H1 (cell line): Measurements from ENCODE around the gene OR1E2. TPM values are rescaled to one million over a fixed set of nuclear protein-coding genes. Genes with fewer than 3 reads are reported as not detected.

Experiments
- CTCF ChIA-PET: fragments of 300-600 bp; sonication (Branson Sonifier 250); formaldehyde crosslinking; loops from one replicate; lab custom pipeline; 2021; ENCODE audit not compliant: partially characterized antibody; lab: Charles Lee
- POLR2A ChIA-PET: fragments of 300-600 bp; sonication (Branson Sonifier 250); formaldehyde crosslinking; loops from one replicate; lab custom pipeline; 2021; ENCODE audit warnings: inconsistent platforms; ENCODE audit not compliant: partially characterized antibody; lab: Charles Lee
- DNase-seq, 2 experiments: peaks; one replicate each; pipeline versions ENCODE4 v3.0.0 to v3.0.0-alpha.2; 2010 to 2022; ENCODE audit warnings: low spot score in 2 of 2, low read depth in 1 of 2, mixed read lengths in 1 of 2
- FAIRE-seq: peaks from 2 replicates; lab custom pipeline; 2011; peaks lifted over from hg19 to GRCh38; lab: Jason Lieb, UNC
- H2AFZ ChIP-seq: 2 replicates; pipeline ENCODE4 v1.8.1; 2012; ENCODE audit warnings: low read length, inconsistent platforms
- H2AK5ac ChIP-seq: 2 replicates; pipeline ENCODE4 v1.6.1; 2013; ENCODE audit warnings: low read depth, low read length
- H2BK120ac ChIP-seq: replicated peaks from 2 replicates; pipeline ENCODE3; 2013; ENCODE audit warnings: low read depth, low read length, inconsistent platforms
- H2BK12ac ChIP-seq: 2 replicates; pipeline ENCODE4 v1.6.1; 2013; ENCODE audit warnings: low read depth, low read length
- H2BK15ac ChIP-seq: 2 replicates; pipeline ENCODE4 v1.6.1; 2013; ENCODE audit warnings: low read length
- H2BK20ac ChIP-seq: 2 replicates; pipeline ENCODE4 v1.6.1; 2013; ENCODE audit warnings: low read length
- H2BK5ac ChIP-seq: 2 replicates; pipeline ENCODE4 v1.6.1; 2013; ENCODE audit warnings: low read depth, low read length
- H3K14ac ChIP-seq: 2 replicates; pipeline ENCODE4 v1.6.1; 2013; ENCODE audit warnings: inconsistent platforms; ENCODE audit not compliant: insufficient read length
- H3K18ac ChIP-seq: 2 replicates; pipeline ENCODE4 v1.6.1; 2013; ENCODE audit warnings: low read length; ENCODE audit errors: extremely low read depth
- H3K23ac ChIP-seq: 2 replicates; pipeline ENCODE4 v1.6.1; 2013; ENCODE audit warnings: inconsistent platforms; ENCODE audit not compliant: insufficient read length
- H3K23me2 ChIP-seq: 2 replicates; pipeline ENCODE4 v1.6.1; 2013; ENCODE audit warnings: low read depth, low read length
- H3K27ac ChIP-seq: 2 replicates; pipeline ENCODE4 v1.6.1; 2011; ENCODE audit warnings: low read depth, low read length, inconsistent platforms
- H3K27me3 ChIP-seq, 4 experiments: replicated peaks in 1 of 4; 1 replicate in 1 of 4; 2 replicates in 3 of 4; pipeline versions ENCODE4 v1.6.1 to v1.8.1; 2011 to 2013; ENCODE audit warnings: low read length in 3 of 4, mild to moderate bottlenecking in 3 of 4, inconsistent platforms in 2 of 4, mixed read lengths in 2 of 4, moderate library complexity in 1 of 4; ENCODE audit not compliant: control insufficient read depth in 3 of 4, insufficient read depth in 3 of 4; ENCODE audit errors: extremely low read depth in 1 of 4
- H3K36me3 ChIP-seq, 4 experiments: 2 replicates each; pipeline versions ENCODE4 v1.6.1 to v1.8.1; 2011 to 2013; ENCODE audit warnings: mild to moderate bottlenecking in 4 of 4, low read length in 3 of 4, moderate library complexity in 2 of 4, control low read depth in 1 of 4, inconsistent platforms in 1 of 4; ENCODE audit not compliant: insufficient read depth in 4 of 4, control insufficient read depth in 2 of 4
- H3K4ac ChIP-seq: replicated peaks from 2 replicates; pipeline ENCODE3; 2013; ENCODE audit warnings: low read length, low read depth, mixed read lengths, inconsistent platforms; ENCODE audit not compliant: insufficient read length
- H3K4me1 ChIP-seq, 4 experiments: replicated peaks in 1 of 4; 1 replicate in 1 of 4; 2 replicates in 3 of 4; pipeline versions ENCODE4 v1.6.1 to v1.8.1; 2011 to 2013; ENCODE audit warnings: low read length in 3 of 4, inconsistent platforms in 2 of 4, mixed read lengths in 1 of 4; ENCODE audit not compliant: insufficient read depth in 4 of 4, control insufficient read depth in 3 of 4
- H3K4me2 ChIP-seq, 2 experiments: 2 replicates each; pipeline versions ENCODE4 v1.6.1 to v1.8.1; 2011 to 2013; ENCODE audit warnings: low read depth in 2 of 2, low read length in 2 of 2, control low read depth in 1 of 2, inconsistent platforms in 1 of 2, mild to moderate bottlenecking in 1 of 2; ENCODE audit not compliant: insufficient read depth in 1 of 2
- H3K4me3 ChIP-seq, 4 experiments: fragments of 200-600, 300-600 bp in 1 of 4; sonication (generic), shearing (Covaris generic), sonication (Bioruptor Twin) in 1 of 4; 2 replicates each; pipeline versions ENCODE4 v1.5.1 to v1.8.1; 2011 to 2016; ENCODE audit warnings: low read length in 4 of 4, low read depth in 3 of 4, control low read depth in 2 of 4, inconsistent platforms in 2 of 4, mild to moderate bottlenecking in 2 of 4, mixed read lengths in 1 of 4, moderate library complexity in 1 of 4; ENCODE audit not compliant: insufficient read depth in 2 of 4; ENCODE audit errors: extremely low read depth in 1 of 4
- H3K56ac ChIP-seq: replicated peaks from 2 replicates; pipeline ENCODE3; 2013; ENCODE audit warnings: low read depth, mild to moderate bottlenecking, mixed read lengths, low read length, inconsistent platforms; ENCODE audit not compliant: insufficient read length
- H3K79me1 ChIP-seq: 2 replicates; pipeline ENCODE4 v1.6.1; 2013; ENCODE audit warnings: low read depth, low read length, control low read depth
- H3K79me2 ChIP-seq, 2 experiments: 2 replicates each; pipeline versions ENCODE4 v1.6.1 to v1.8.1; 2012 to 2013; ENCODE audit warnings: low read length in 2 of 2, mild to moderate bottlenecking in 2 of 2, inconsistent platforms in 1 of 2; ENCODE audit not compliant: insufficient read depth in 2 of 2, control insufficient read depth in 1 of 2
- H3K9ac ChIP-seq, 4 experiments: replicated peaks in 1 of 4; 1 replicate in 1 of 4; 2 replicates in 3 of 4; pipeline versions ENCODE4 v1.6.1 to v1.8.1; 2011 to 2013; ENCODE audit warnings: low read depth in 3 of 4, low read length in 3 of 4, control low read depth in 2 of 4, mild to moderate bottlenecking in 2 of 4, moderate library complexity in 2 of 4, inconsistent platforms in 1 of 4; ENCODE audit errors: extremely low read depth in 1 of 4
- H3K9me3 ChIP-seq, 2 experiments: 2 replicates each; pipeline versions ENCODE4 v1.6.1 to v1.8.1; 2012 to 2013; ENCODE audit warnings: mild to moderate bottlenecking in 2 of 2, moderate library complexity in 2 of 2, control low read depth in 1 of 2, inconsistent platforms in 1 of 2, low read depth in 1 of 2, low read length in 1 of 2, mixed read lengths in 1 of 2; ENCODE audit not compliant: insufficient read depth in 2 of 2
- H4K20me1 ChIP-seq, 2 experiments: replicated peaks in 1 of 2; 2 replicates each; pipeline versions ENCODE3 to v1.8.1; 2011 to 2013; ENCODE audit warnings: inconsistent platforms in 2 of 2, low read length in 2 of 2, mild to moderate bottlenecking in 1 of 2; ENCODE audit not compliant: insufficient read depth in 2 of 2, control insufficient read depth in 1 of 2
- H4K5ac ChIP-seq: 2 replicates; pipeline ENCODE4 v1.6.1; 2013; ENCODE audit warnings: low read length, low read depth, mixed read lengths, inconsistent platforms; ENCODE audit not compliant: insufficient read length
- H4K8ac ChIP-seq: 2 replicates; pipeline ENCODE4 v1.8.0; 2013; ENCODE audit warnings: mild to moderate bottlenecking, moderate library complexity, low read length, inconsistent platforms; ENCODE audit not compliant: insufficient read depth; ENCODE audit errors: extremely low read depth
- H4K91ac ChIP-seq: replicated peaks from 2 replicates; pipeline ENCODE3; 2013; ENCODE audit warnings: low read length, mixed read lengths, inconsistent platforms; ENCODE audit not compliant: insufficient read length
- CHD1 ChIP-seq: IDR thresholded peaks from 2 replicates; pipeline ENCODE4 v1.6.1; 2012; ENCODE audit warnings: low read depth, low read length, improper control_type of control experiment
- EGR1 ChIP-seq: IDR thresholded peaks from 2 replicates; pipeline ENCODE4 v1.6.1; 2011; ENCODE audit warnings: low read depth, low read length, borderline replicate concordance
- EP300 ChIP-seq, 2 experiments: IDR thresholded peaks; 1 replicate in 1 of 2; 2 replicates in 1 of 2; pipeline ENCODE4 v1.6.1; 2011 to 2012; ENCODE audit warnings: low read depth in 2 of 2, low read length in 2 of 2, mild to moderate bottlenecking in 2 of 2, borderline replicate concordance in 1 of 2, inconsistent platforms in 1 of 2, moderate library complexity in 1 of 2
- HDAC2 ChIP-seq, 2 experiments: fragments of 300-600 bp in 1 of 2; sonication (generic) in 1 of 2; IDR thresholded peaks; 2 replicates each; pipeline ENCODE4 v1.6.1; 2011 to 2012; ENCODE audit warnings: low read depth in 2 of 2, low read length in 2 of 2, mild to moderate bottlenecking in 2 of 2, moderate library complexity in 2 of 2, borderline replicate concordance in 1 of 2, inconsistent platforms in 1 of 2
- NRF1 ChIP-seq: IDR thresholded peaks from 2 replicates; pipeline ENCODE4 v1.6.1; 2011; ENCODE audit warnings: mild to moderate bottlenecking, low read depth, low read length, improper control_type of control experiment
- RNF2 ChIP-seq: fragments of 200-900, 300-1000 bp; sonication (generic); IDR thresholded peaks from 2 replicates; pipeline ENCODE4 v1.7.1; 2016; ENCODE audit warnings: borderline replicate concordance, low read depth, mild to moderate bottlenecking, antibody characterized with exemption, low read length; ENCODE audit not compliant: poor library complexity, severe bottlenecking; ENCODE audit errors: missing control alignments
- TAF1 ChIP-seq: IDR thresholded peaks from 2 replicates; pipeline ENCODE4 v1.6.1; 2011; ENCODE audit warnings: mild to moderate bottlenecking, low read depth, low read length
- TBP ChIP-seq: IDR thresholded peaks from 2 replicates; pipeline ENCODE4 v1.6.1; 2011; ENCODE audit warnings: low read depth, low read length, improper control_type of control experiment
- ZNF274 ChIP-seq: IDR thresholded peaks from 2 replicates; pipeline ENCODE4 v1.7.0; 2012; ENCODE audit warnings: low read length, borderline replicate concordance; ENCODE audit errors: extremely low read depth
- WGBS, 2 experiments: shearing (Covaris generic) in 1 of 2; methylation state at CpG; one replicate each; pipeline versions ENCODE4 v1.1.6 to v1.1.7; 2013 to 2015; ENCODE audit warnings: low lambda C conversion rate in 2 of 2, mixed read lengths in 2 of 2, inconsistent platforms in 1 of 2, low coverage in 1 of 2, missing lambda C conversion rate in 1 of 2; ENCODE audit not compliant: insufficient replicate concordance in 2 of 2, insufficient coverage in 1 of 2, insufficient read length in 1 of 2; ENCODE audit errors: extremely low coverage in 1 of 2, missing lambda C conversion rate in 1 of 2; 5-methylcytosine and 5-hydroxymethylcytosine counted together
- polyA plus RNA-seq, 7 experiments: library from polyadenylated mRNA; depleted of rRNA in 3 of 7; stranded (reverse) in 5 of 7; unstranded in 2 of 7; fragments of >200 nt in 5 of 7; fragments of 200-250 nt in 2 of 7; gene quantifications; 1 replicate in 5 of 7; 2 replicates in 1 of 7; 4 replicates in 1 of 7; pipeline versions ENCODE4 v1.2.1 to v1.2.3, GENCODE V29; 2011 to 2013; ENCODE audit warnings: missing spikeins in 2 of 7, mixed read lengths in 2 of 7
- total RNA-seq: library from RNA; stranded (reverse); fragmentation: NEBNext Ultra II Directional; extraction: Animal tissue kit (Norgen Biotek cat#: 25700); gene quantifications from 2 replicates; pipeline ENCODE4 v1.2.1, GENCODE V29; 2021
- TF ChIP-seq, protein P1 (sequence below): IDR thresholded peaks from 2 replicates; pipeline ENCODE4 v1.6.1; 2012; ENCODE audit warnings: inconsistent platforms

Gene OR1E2
- total and polyA plus RNA-seq, 2 of the 8 experiments (the other 6 are each of a cell fraction or from before 2014, with no cell fraction given): not detected

DNA sequence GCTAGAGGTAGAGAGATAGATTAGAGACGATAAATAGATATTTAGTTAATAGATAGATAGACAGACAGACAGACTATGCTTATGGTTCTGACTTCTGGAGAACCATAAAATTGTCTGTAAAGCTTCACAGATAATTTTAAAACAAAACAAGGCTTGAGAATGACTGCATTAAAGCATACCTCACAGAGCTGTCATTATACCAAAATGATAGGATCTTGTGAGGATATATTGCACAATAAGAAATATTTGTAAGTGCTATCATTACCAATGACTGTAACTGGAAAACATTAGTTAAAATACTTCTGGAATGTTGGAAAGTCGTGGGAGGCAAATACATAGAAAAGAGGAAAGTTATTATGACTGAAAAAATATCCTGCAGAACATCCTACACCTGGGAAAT, 31.9 kb downstream of the OR1E2 start:
- Histone ChIP-seq H3K4ac (no peak overlapping the region), H3K4me1 (no peaks in the 10 kb centered on the region), H2BK120ac (no peak overlapping the region), H2BK5ac (no peak overlapping the region), H3K79me2 (no peaks in the 10 kb centered on the region), H4K5ac (no peak overlapping the region), H2AFZ (no peak overlapping the region), H3K36me3 (no peaks in the 10 kb centered on the region), H3K9ac (no peak overlapping the region), H2BK12ac (no peak overlapping the region), H2AK5ac (no peak overlapping the region), H4K91ac (no peak overlapping the region), H3K4me2 (no peak overlapping the region), H3K56ac (no peak overlapping the region), H3K23ac (no peak overlapping the region), H4K20me1 (no peaks in the 10 kb centered on the region), H2BK20ac (no peak overlapping the region), H3K14ac (no peak overlapping the region), H3K18ac (no peak overlapping the region), H3K23me2 (no peaks in the 10 kb centered on the region; the same call in 1 of the 2 replicates), H3K27ac (no peak overlapping the region), H3K27me3 (no peaks in the 10 kb centered on the region), H2BK15ac (no peak overlapping the region), H3K79me1 (no peaks in the 10 kb centered on the region), H3K4me3 (no peak overlapping the region)
- DNase-seq (no peak), FAIRE-seq (no peak)
- CTCF ChIA-PET: no interaction called here
- POLR2A ChIA-PET: no interaction called here
- no peak for TF ChIP-seq TAF1
- no peak for TF ChIP-seq CHD1
- no peak for TF ChIP-seq NRF1
- TF ChIP-seq EGR1: no peak
- TF ChIP-seq RNF2: no peak
- TF ChIP-seq ZNF274: no peak
- no peak for TF ChIP-seq EP300 (IDR thresholded peaks at IDR 0.05; ENCODE audit: borderline replicate concordance in 1 of 2, low read depth in 2 of 2, low read length in 2 of 2)
- TF ChIP-seq HDAC2 (IDR thresholded peaks at IDR 0.05; ENCODE audit: borderline replicate concordance in 1 of 2, low read depth in 2 of 2, low read length in 2 of 2): no peak
- TF ChIP-seq TBP: no peak
- TF ChIP-seq, protein P1, sequence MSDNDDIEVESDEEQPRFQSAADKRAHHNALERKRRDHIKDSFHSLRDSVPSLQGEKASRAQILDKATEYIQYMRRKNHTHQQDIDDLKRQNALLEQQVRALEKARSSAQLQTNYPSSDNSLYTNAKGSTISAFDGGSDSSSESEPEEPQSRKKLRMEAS: no peak
- TF ChIP-seq, all 59 proteins: peak for 0
- Histone ChIP-seq H3K9me3 (peaks cover 16 to 27% of the 10 kb centered on the region in 2 experiments), H4K8ac (no peak overlapping the region)
- WGBS, 2 experiments: 61 to 100% methylated on average over 1 to 2 of the region's 2 CpGs
